Measurements from ENCODE around the gene ZMYND15. TPM values are rescaled to one million over a fixed set of nuclear protein-coding genes. Genes with fewer than 3 reads are reported as not detected.
A peak's percentile ranks its signal among the peaks of the same experiment; 100 is the strongest.

Gene ZMYND15
- total RNA-seq, 1 experiment from 2014 or later, result 0.42 TPM

DNA sequence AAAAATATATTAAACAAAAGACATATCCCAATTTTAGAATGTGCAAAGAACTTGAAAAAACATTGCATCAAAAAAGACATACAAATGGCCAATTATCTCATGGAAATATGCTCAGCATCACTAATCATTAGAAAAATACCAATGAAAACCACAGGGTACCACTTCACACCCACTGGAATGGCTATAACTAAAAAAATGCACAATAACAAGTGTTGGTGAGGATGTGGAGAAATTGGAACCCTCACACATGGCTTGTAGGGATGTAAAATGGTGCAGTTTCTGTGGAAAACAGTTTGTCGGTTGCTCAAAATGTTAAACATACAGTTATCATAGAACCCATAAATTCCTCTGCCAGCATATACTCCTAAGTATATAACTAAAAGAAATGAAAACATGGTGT is 55.5 kb downstream of the ZMYND15 start:
- H3K27me3 ChIP-seq (ENCODE audit: insufficient read depth, low read length), result peaks cover 4% of the 10 kb centered on the region; the same call in 1 of the 2 replicates
- no peak overlapping the region for H4K5ac ChIP-seq (ENCODE audit: insufficient read length, low read depth, low read length)
- TF ChIP-seq, protein P1, sequence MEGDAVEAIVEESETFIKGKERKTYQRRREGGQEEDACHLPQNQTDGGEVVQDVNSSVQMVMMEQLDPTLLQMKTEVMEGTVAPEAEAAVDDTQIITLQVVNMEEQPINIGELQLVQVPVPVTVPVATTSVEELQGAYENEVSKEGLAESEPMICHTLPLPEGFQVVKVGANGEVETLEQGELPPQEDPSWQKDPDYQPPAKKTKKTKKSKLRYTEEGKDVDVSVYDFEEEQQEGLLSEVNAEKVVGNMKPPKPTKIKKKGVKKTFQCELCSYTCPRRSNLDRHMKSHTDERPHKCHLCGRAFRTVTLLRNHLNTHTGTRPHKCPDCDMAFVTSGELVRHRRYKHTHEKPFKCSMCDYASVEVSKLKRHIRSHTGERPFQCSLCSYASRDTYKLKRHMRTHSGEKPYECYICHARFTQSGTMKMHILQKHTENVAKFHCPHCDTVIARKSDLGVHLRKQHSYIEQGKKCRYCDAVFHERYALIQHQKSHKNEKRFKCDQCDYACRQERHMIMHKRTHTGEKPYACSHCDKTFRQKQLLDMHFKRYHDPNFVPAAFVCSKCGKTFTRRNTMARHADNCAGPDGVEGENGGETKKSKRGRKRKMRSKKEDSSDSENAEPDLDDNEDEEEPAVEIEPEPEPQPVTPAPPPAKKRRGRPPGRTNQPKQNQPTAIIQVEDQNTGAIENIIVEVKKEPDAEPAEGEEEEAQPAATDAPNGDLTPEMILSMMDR (conservative IDR thresholded peaks at IDR 0.05), result no peak
- no peak overlapping the region for H4K91ac ChIP-seq (ENCODE audit: insufficient read length, low read depth, low read length)
- H2BK20ac ChIP-seq (ENCODE audit: low read depth, low read length, poor library complexity, severe bottlenecking), result no peak overlapping the region
- 0 out of 7 replicates have a peak overlapping the region, but pooled peaks of 1 of the 3 experiments have one; percentile 100 for H3K27ac Mint-ChIP-seq
- H2BK15ac ChIP-seq (ENCODE audit: low read depth, low read length), result no peak overlapping the region
- no peak overlapping the region for H3K23ac ChIP-seq (ENCODE audit: insufficient read length, low read depth, low read length)
- no peak overlapping the region for H3K14ac ChIP-seq (ENCODE audit: insufficient read depth, low read length)
- H3T11ph ChIP-seq (ENCODE audit: low read length), result no peak overlapping the region
- H3K36me3 Mint-ChIP-seq (ENCODE audit: insufficient read depth in 1 of 3, low read depth in 3 of 3), result peaks cover 16 to 23% (median 19%) of the 10 kb centered on the region in 3 experiments; a peak in 6 of 7 replicates
- H4K8ac ChIP-seq (replicated peaks; ENCODE audit: insufficient read length, low read depth, low read length), result no peak overlapping the region
- no peak overlapping the region for H3K4ac ChIP-seq (ENCODE audit: low read depth, low read length)
- H3K9me3 ChIP-seq (ENCODE audit: control insufficient read depth, low read depth, low read length), result no peaks in the 10 kb centered on the region
- peaks cover 4% of the 10 kb centered on the region for H3K23me2 ChIP-seq (ENCODE audit: insufficient read length, low read depth, low read length, poor library complexity, severe bottlenecking)
- no peak overlapping the region for H2BK5ac ChIP-seq (ENCODE audit: insufficient read length, low read length)
- H2BK120ac ChIP-seq (ENCODE audit: low read depth, low read length, poor library complexity, severe bottlenecking), result no peak overlapping the region
- no peak overlapping the region for H3K18ac ChIP-seq (ENCODE audit: insufficient read length, low read depth, low read length)
- H3K27ac ChIP-seq (ENCODE audit: insufficient read length, low read depth, low read length), result no peak overlapping the region
- no peaks in the 10 kb centered on the region for H3K79me2 ChIP-seq (ENCODE audit: insufficient read depth, low read length)
- H3K27me3 Mint-ChIP-seq (ENCODE audit: low read depth), result peaks cover 29% of the 10 kb centered on the region
- H3K4me1 ChIP-seq (ENCODE audit: insufficient read depth, low read length), result no peaks in the 10 kb centered on the region
- no peaks in the 10 kb centered on the region for H4K20me1 ChIP-seq (ENCODE audit: control insufficient read depth, insufficient read depth, insufficient read length)
- H2AK5ac ChIP-seq (ENCODE audit: insufficient read length, low read length), result no peak overlapping the region
- peaks cover 8 to 11% of the 10 kb centered on the region in 2 experiments for H3K4me1 Mint-ChIP-seq
- no peak for DNase-seq
- no CpG with 5 or more reads among the region's 1 CpG for WGBS (ENCODE audit: extremely low coverage, insufficient read length, low lambda C conversion rate)
- no peak overlapping the region for H3K4me2 ChIP-seq (ENCODE audit: insufficient read depth, insufficient read length, low read length)
- no peaks in the 10 kb centered on the region for H3K79me1 ChIP-seq (ENCODE audit: insufficient read depth, low read depth, low read length, poor library complexity, severe bottlenecking)
- no peak overlapping the region for H2AFZ ChIP-seq (ENCODE audit: low read length)
- no peak overlapping the region for H3K56ac ChIP-seq (ENCODE audit: insufficient read length, low read depth, low read length)
- H2BK12ac ChIP-seq (ENCODE audit: insufficient read length, low read depth, low read length), result no peak overlapping the region
- H3K4me3 Mint-ChIP-seq, result peak overlapping the region in 1 of 2 experiments; percentile 97; a peak in 1 of 5 replicates
- no peak overlapping the region for H3K9ac ChIP-seq (ENCODE audit: extremely low read depth, insufficient read length, low read length)
- H3K9me3 Mint-ChIP-seq, result no peaks in the 10 kb centered on the region

Other genes with a start within 250 kb of the ZMYND15 start
- gene SPNS2, start 241.0 kb upstream of the ZMYND15 start, total RNA-seq (2021), result 0.33 and 0.77 TPM in 2 replicates
- gene MYBBP1A, start 184.4 kb upstream of the ZMYND15 start, total RNA-seq (2021), result 177 and 181 TPM in 2 replicates
- 0.13 and 0.17 TPM in 2 replicates for gene GGT6, start 179.3 kb upstream of the ZMYND15 start, total RNA-seq (2021)
- gene SMTNL2, start 155.3 kb upstream of the ZMYND15 start, total RNA-seq (2021), result 0.77 and 1.6 TPM in 2 replicates
- gene ALOX15, start 98.2 kb upstream of the ZMYND15 start, total RNA-seq (2021), result 0.31 and 0.39 TPM in 2 replicates
- 148 and 154 TPM in 2 replicates for gene PELP1, start 35.7 kb upstream of the ZMYND15 start, total RNA-seq (2021)
- 75.3 and 81.1 TPM in 2 replicates for gene ARRB2, start 29.2 kb upstream of the ZMYND15 start, total RNA-seq (2021)
- gene MED11, start 8.4 kb upstream of the ZMYND15 start, total RNA-seq (2021), result 17.5 and 19.5 TPM in 2 replicates
- 4.2 and 4.5 TPM in 2 replicates for gene CXCL16, start 95 bp downstream of the ZMYND15 start, total RNA-seq (2021)
- gene TM4SF5, start 32.1 kb downstream of the ZMYND15 start, total RNA-seq (2021), result not detected in 2 replicates
- gene VMO1, start 46.5 kb downstream of the ZMYND15 start, total RNA-seq (2021), result 0.31 TPM in 1 of 2 replicates, not detected in the other
- gene GLTPD2, start 49.1 kb downstream of the ZMYND15 start, total RNA-seq (2021), result not detected in 2 replicates
- 244 and 247 TPM in 2 replicates for gene PSMB6, start 56.3 kb downstream of the ZMYND15 start, total RNA-seq (2021)
- gene PLD2, start 67.3 kb downstream of the ZMYND15 start, total RNA-seq (2021), result 63.3 and 66.6 TPM in 2 replicates
- 64.3 and 68.8 TPM in 2 replicates for gene MINK1, start 93.5 kb downstream of the ZMYND15 start, total RNA-seq (2021)
- gene C17orf107, start 159.7 kb downstream of the ZMYND15 start, total RNA-seq (2021), result 4.0 and 4.4 TPM in 2 replicates
- gene CHRNE, start 163.3 kb downstream of the ZMYND15 start, total RNA-seq (2021), result 0.31 and 0.61 TPM in 2 replicates
- gene GP1BA, start 192.4 kb downstream of the ZMYND15 start, total RNA-seq (2021), result not detected in 2 replicates
- gene SLC25A11, start 200.2 kb downstream of the ZMYND15 start, total RNA-seq (2021), result 74.9 and 80.6 TPM in 2 replicates
- gene RNF167, start 200.4 kb downstream of the ZMYND15 start, total RNA-seq (2021), result 134 and 135 TPM in 2 replicates
- gene PFN1, start 208.7 kb downstream of the ZMYND15 start, total RNA-seq (2021), result 1,149 and 1,217 TPM in 2 replicates
- 20.7 and 25.4 TPM in 2 replicates for gene ENO3, start 211.3 kb downstream of the ZMYND15 start, total RNA-seq (2021)
- 102 and 105 TPM in 2 replicates for gene SPAG7, start 228.0 kb downstream of the ZMYND15 start, total RNA-seq (2021)
- gene CAMTA2, start 247.8 kb downstream of the ZMYND15 start, total RNA-seq (2021), result 13.7 and 15.6 TPM in 2 replicates